Kidney epithelial cell (primary cell): Measurements from ENCODE around the gene GCH1. TPM values are rescaled to one million over a fixed set of nuclear protein-coding genes. Genes with fewer than 3 reads are reported as not detected.
A peak's percentile ranks its signal among the peaks of the same experiment; 100 is the strongest.

Experiments used
- DNase-seq: peaks from one replicate; pipeline ENCODE4 v3.0.0-alpha.2; 2010; ENCODE audit warnings: low read depth
- H3K27me3 ChIP-seq: 2 replicates; pipeline ENCODE4 v1.6.0; 2011; ENCODE audit warnings: low read length; ENCODE audit not compliant: control insufficient read depth, insufficient read depth
- H3K36me3 ChIP-seq: 2 replicates; pipeline ENCODE4 v1.5.1; 2011; ENCODE audit warnings: low read length; ENCODE audit not compliant: control insufficient read depth, insufficient read depth
- H3K4me3 ChIP-seq: 2 replicates; pipeline ENCODE4 v1.5.1; 2011; ENCODE audit warnings: low read depth, mild to moderate bottlenecking, control low read depth, low read length
- total RNA-seq: library from RNA; depleted of rRNA; stranded (reverse); fragments of >200 nt; gene quantifications from 2 replicates; pipeline ENCODE4 v1.2.3, GENCODE V29; 2015
- TF ChIP-seq, protein P1 (sequence below): IDR thresholded peaks from 2 replicates; pipeline ENCODE4 v1.5.1; 2011; ENCODE audit warnings: mild to moderate bottlenecking, moderate library complexity, low read length, control low read depth, inconsistent platforms; ENCODE audit not compliant: insufficient read depth, poor library complexity, severe bottlenecking

The GCH1 gene
- total RNA-seq, 1 donor from 2014 or later, result 30.9 TPM

DNA sequence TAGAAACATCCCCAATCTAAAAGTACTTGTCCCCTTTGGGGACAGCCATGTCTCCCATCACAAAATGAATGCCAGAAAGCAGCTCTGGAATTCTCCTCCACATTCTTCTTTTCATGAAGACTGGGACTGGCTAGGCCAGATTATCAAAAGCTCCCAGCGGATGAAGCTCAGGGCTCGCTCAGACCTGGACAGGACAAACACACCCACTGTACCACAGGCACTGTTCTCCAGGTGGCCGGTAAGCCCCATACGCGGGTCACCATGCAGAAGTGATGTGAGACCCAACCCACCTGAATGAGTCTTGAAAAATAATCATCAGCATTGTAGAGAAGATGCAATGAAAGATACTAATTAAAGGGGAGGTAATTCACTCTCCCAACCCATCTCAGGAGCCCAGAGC is 85.1 kb downstream of the GCH1 start:
- TF ChIP-seq, protein P1, sequence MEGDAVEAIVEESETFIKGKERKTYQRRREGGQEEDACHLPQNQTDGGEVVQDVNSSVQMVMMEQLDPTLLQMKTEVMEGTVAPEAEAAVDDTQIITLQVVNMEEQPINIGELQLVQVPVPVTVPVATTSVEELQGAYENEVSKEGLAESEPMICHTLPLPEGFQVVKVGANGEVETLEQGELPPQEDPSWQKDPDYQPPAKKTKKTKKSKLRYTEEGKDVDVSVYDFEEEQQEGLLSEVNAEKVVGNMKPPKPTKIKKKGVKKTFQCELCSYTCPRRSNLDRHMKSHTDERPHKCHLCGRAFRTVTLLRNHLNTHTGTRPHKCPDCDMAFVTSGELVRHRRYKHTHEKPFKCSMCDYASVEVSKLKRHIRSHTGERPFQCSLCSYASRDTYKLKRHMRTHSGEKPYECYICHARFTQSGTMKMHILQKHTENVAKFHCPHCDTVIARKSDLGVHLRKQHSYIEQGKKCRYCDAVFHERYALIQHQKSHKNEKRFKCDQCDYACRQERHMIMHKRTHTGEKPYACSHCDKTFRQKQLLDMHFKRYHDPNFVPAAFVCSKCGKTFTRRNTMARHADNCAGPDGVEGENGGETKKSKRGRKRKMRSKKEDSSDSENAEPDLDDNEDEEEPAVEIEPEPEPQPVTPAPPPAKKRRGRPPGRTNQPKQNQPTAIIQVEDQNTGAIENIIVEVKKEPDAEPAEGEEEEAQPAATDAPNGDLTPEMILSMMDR, result no peak
- Histone ChIP-seq H3K4me3 (no peak overlapping the region), H3K36me3 (no peaks in the 10 kb centered on the region), H3K27me3 (no peaks in the 10 kb centered on the region)
- no peak for DNase-seq

DNA sequence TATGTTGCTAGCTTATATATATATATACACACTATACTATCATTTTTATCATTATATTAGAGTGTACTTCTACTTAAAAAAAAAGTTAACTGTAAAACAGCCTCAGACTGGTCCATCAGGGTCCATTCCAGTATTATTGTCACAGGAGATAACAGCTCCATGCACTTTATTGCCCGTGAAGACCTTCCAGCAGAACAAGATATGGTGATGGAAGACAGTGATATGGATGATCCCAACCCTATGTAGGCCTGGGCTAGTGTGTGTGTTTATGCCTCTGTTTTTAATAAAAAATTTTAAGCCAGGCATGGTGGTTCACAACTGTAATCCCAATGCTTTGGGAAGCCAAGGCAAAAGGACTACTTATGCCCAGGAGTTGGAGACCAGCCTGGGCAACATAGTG is 86.2 kb downstream of the GCH1 start:
- no peaks in the 10 kb centered on the region for H3K36me3 ChIP-seq
- no peak for DNase-seq
- TF ChIP-seq, protein P1, result no peak
- no peaks in the 10 kb centered on the region for H3K27me3 ChIP-seq
- H3K4me3 ChIP-seq, result no peak overlapping the region

DNA sequence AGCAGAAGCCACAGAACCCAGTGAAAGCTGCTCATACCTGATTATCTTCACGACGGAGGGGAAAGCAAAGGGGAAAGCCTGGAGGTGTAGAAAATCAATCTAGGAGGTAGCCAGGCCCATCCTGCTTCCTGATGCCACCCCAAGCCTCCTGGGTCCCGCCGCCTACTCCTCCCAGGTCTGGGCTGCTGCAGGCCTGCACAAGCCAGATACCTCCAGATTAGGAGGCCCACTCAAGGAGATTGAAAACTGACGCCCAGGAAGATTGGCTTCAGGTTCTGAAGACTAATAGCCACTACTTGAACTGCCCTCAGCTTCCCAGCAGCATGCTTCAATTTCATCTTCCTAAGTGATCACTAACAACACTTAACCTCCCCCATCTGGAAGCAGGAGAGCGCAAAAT is 87.1 kb downstream of the GCH1 start:
- Histone ChIP-seq H3K4me3 (no peak overlapping the region), H3K27me3 (no peaks in the 10 kb centered on the region), H3K36me3 (no peaks in the 10 kb centered on the region)
- no peak for DNase-seq
- TF ChIP-seq, protein P1, result no peak

DNA sequence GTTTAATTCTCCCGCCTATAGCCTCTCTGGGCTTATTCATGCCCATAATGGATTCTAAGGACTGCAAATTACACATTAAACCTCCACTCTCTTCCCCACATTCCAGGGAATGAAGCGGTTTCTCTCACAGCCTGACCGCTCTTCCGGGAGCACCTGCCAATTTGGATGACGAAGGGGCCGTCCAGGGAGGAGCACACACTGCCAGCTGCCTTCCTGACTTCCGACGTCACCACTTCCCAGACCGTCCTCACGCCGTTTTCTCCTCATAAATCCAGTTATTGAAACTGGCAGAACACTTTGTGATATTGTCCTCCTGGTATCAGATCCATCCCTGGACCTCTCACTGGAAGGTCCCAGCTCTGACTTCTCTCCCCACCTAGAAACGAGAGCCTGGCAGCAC is 87.6 kb downstream of the GCH1 start:
- TF ChIP-seq, protein P1, result no peak
- Histone ChIP-seq H3K36me3 (no peaks in the 10 kb centered on the region), H3K4me3 (no peak overlapping the region), H3K27me3 (no peaks in the 10 kb centered on the region)
- peak; percentile 58 for DNase-seq

DNA sequence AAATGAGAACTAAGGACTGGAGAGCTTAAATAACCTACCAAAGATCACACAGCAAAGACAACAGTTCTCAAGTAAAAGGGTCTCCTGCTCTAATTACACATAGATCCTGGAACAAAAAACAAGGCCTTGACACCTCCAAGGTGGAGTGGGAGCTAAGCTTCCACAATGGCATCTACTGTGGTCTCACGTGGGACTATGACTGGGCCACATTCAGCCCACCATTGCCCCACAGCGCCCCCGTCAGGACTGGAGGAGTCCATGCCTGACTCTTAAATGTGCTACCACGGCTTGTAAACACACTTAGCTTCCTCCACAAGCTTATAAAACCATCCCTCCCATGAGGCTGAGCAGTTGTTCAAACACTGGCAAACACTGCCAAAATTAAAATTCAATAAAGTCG is 88.5 kb downstream of the GCH1 start:
- TF ChIP-seq, protein P1, result peak; percentile 23
- no peak overlapping the region for H3K4me3 ChIP-seq
- no peaks in the 10 kb centered on the region for H3K27me3 ChIP-seq
- no peak for DNase-seq
- H3K36me3 ChIP-seq, result no peaks in the 10 kb centered on the region

DNA sequence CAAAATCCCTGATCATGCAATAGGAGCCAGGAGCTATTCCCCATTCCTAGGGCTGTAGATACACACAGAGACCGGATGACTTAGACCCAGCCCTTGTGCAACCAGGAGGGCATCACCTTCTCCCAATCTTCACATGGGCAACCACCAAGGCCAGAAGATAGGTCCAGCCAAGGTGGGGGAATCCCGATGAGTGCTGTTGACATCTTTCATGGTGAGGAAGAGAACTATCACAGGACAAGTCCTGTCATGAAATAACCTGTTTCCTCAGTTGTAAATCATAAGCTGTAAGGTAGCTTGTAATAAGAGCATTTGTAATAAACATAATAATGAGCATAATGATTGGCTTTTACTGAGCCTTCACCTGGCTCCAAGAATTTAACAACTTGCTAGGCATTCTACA is 89.5 kb downstream of the GCH1 start:
- DNase-seq, result no peak
- H3K36me3 ChIP-seq, result no peaks in the 10 kb centered on the region
- TF ChIP-seq, protein P1, result no peak
- no peaks in the 10 kb centered on the region for H3K27me3 ChIP-seq
- no peak overlapping the region for H3K4me3 ChIP-seq
